DMS 273 (cell line): ENCODE data around the gene TTC8.

ENCODE experiments used
- DNase-seq: peaks from one replicate; lab custom pipeline; 2025; ENCODE audit not compliant: unreplicated experiment; lab: John Stamatoyannopoulos, UW

Gene TTC8

GRCh38 chr14:88864198-88864597 is 39.7 kb downstream of the TTC8 start:
- no peak for DNase-seq

GRCh38 chr14:88866305-88866704 is 41.9 kb downstream of the TTC8 start:
- no peak for DNase-seq

DNA sequence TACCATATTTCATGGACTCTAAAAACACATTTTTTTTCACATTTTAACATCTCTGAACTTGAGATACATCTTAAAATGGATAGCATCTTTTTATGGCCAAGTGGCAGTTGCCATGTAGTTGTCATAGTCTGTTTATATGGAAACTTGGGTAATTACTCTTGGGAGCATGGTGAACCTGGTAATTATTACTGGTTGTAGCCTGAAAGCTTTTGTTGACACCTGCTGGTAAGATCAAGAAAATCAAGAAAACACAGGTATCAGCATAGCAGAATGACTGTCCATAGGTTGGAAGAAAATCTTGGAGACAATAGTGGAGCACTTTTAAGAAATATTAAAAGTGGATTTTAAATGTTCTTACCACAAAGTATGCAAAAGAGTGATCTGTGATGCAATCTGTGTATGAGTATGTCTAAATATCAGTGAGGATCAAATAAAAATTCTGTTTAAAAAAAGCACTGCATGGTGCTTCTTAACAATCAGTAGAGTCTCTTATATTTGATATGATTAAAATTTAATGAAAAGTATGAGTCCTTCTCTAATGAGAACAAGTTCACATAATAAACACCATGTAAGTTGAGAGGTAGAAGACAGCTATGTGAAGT is 44.2 kb downstream of the TTC8 start:
- DNase-seq: peak; percentile 48

GRCh38 chr14:88870777-88871176 is 46.3 kb downstream of the TTC8 start:
- no peak for DNase-seq

- DNase-seq: no peak
Measured at GRCh38 chr14:88871429-88871828, 47.0 kb downstream of the TTC8 start.

- DNase-seq: no peak
Measured at GRCh38 chr14:88872976-88873375, 48.5 kb downstream of the TTC8 start.

DNA sequence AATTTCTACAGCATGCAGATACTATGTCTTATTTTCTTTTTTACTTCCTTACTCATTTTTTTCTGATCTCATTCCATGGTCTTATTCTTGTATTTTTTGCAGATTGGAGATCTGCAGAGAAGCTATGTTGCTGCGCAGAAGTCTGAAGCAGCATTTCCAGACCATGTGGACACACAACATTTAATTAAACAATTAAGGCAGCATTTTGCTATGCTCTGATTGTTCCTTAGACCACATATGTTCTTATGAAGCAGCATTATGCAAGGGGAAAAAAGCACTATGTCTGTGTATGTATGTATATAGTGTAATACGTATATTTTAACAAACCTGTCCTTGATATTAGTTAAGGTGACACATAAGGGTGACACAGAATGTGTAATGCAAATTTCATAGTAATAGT is 52.7 kb downstream of the TTC8 start:
- DNase-seq: no peak

- DNase-seq: no peak
Measured at GRCh38 chr14:88879022-88879421, 54.6 kb downstream of the TTC8 start.

- DNase-seq: no peak
Measured at GRCh38 chr14:88882236-88882635, 57.8 kb downstream of the TTC8 start.

DNA sequence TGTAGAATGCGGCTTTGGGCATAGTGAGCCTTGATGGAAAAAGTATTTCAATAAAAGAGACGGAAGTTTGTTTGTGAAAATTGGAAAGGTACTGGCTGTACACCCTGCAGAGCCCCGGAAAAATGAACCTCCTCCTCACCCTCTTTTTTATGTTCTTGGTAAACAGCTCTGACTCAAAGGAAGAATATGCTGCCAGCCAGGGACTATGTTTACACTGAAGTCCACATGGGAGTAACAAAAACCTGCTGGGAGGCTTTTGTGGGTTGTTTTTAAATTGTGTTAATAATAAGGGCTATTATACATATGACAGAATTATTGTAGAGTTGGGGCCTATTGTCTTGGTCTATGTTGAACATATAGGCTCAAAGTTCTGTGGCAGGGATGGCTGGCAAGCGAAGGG is 70.7 kb downstream of the TTC8 start:
- no peak for DNase-seq

- no peak for DNase-seq
Measured at GRCh38 chr14:88901189-88901588, 76.7 kb downstream of the TTC8 start.

- no peak for DNase-seq
Measured at GRCh38 chr14:88901991-88902390, 77.5 kb downstream of the TTC8 start.

- DNase-seq: no peak
Measured at GRCh38 chr14:88902850-88903249, 78.4 kb downstream of the TTC8 start.

GRCh38 chr14:88904206-88904647 is 79.8 kb downstream of the TTC8 start:
- DNase-seq: no peak

- no peak for DNase-seq
Measured at GRCh38 chr14:88904864-88905263, 80.4 kb downstream of the TTC8 start.

- DNase-seq: no peak
Measured at GRCh38 chr14:88908216-88908615, 83.8 kb downstream of the TTC8 start.

DNA sequence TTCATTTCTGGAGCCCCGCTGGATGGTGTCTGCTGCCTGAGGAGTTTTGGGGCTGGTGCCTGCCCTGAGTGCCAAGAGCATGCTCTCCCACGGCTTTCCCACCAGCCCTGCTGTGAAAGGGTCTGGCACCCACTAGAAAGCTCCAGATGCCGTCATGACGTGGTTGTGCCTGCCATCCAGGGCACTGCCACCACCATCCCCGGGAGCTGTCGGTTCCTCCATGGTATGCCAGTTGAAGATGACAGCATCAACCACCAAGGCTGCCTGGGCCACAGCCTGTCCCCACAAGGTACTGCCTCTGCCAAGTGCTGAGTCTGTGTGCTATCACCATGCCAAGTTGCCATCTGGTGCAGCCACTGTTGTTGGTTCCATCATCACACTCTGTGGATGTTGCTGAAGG is 85.9 kb downstream of the TTC8 start:
- DNase-seq: no peak

- DNase-seq: no peak
Measured at GRCh38 chr14:88911809-88912208, 87.4 kb downstream of the TTC8 start.

DNA sequence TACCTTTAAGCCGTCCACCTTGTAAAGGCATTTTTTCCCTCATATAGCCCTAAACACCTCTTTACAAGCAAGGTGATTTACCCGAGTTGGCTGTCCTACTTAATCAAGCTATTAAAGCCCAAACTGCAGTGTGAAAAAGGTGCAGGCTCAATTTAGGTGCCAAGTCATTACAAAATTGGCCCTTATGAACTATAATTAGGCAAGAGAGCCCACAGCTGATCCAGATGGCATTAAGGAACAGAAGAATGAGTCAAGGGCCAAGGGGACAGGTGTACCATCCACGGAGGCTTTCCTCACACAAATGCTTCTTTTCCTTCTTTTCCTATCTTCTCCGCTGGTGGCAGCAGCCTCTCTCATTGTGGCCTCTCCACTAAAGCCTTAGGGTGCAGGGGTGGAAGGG is 90.5 kb downstream of the TTC8 start:
- DNase-seq: no peak

- DNase-seq: no peak
Measured at GRCh38 chr14:88919502-88919901, 95.1 kb downstream of the TTC8 start.
